Endothelial cell of umbilical vein (primary cell): Measurements from ENCODE around the gene TMEM45B. TPM values are rescaled to one million over a fixed set of nuclear protein-coding genes. Genes with fewer than 3 reads are reported as not detected.

Experiments used
- BruUV-seq: library from RNA; stranded (reverse); fragments of 400-500 nt; replicated peaks from 2 replicates; lab custom pipeline; 2021; lab: Mats Ljungman, UMichigan
- CTCF ChIA-PET: fragments of 300-600, 350-600 bp; sonication (Branson Sonifier 250); formaldehyde crosslinking; loops from one replicate; lab custom pipeline; 2021; ENCODE audit warnings: antibody characterized with exemption, inconsistent platforms; lab: Charles Lee
- POLR2A ChIA-PET: fragments of 300-600, 350-600 bp; sonication (Branson Sonifier 250); formaldehyde crosslinking; loops from one replicate; lab custom pipeline; 2021; ENCODE audit warnings: antibody characterized with exemption, inconsistent platforms; lab: Charles Lee
- DNase-seq: peaks from one replicate; pipeline ENCODE4 v3.0.0-alpha.2; 2011; ENCODE audit warnings: low read depth, low spot score
- FAIRE-seq: peaks from 2 replicates; lab custom pipeline; 2011; peaks lifted over from hg19 to GRCh38; lab: Jason Lieb, UNC
- H2AFZ ChIP-seq: 2 replicates; pipeline ENCODE4 v1.6.0; 2012; ENCODE audit warnings: low read depth, low read length, control low read depth, inconsistent platforms
- H3K27ac ChIP-seq: 2 replicates; pipeline ENCODE4 v1.5.1; 2011; ENCODE audit warnings: low read depth, mild to moderate bottlenecking, control low read depth, low read length, moderate library complexity; ENCODE audit not compliant: insufficient read depth
- H3K27me3 ChIP-seq, 2 experiments: 2 replicates each; pipeline versions ENCODE4 v1.6.0 to v1.6.1; 2011; ENCODE audit warnings: low read length in 2 of 2, mixed read lengths in 1 of 2; ENCODE audit not compliant: control insufficient read depth in 2 of 2, insufficient read depth in 2 of 2
- H3K36me3 ChIP-seq, 2 experiments: 2 replicates in 1 of 2; 3 replicates in 1 of 2; pipeline ENCODE4 v1.5.1; 2011; ENCODE audit warnings: low read length in 2 of 2, mild to moderate bottlenecking in 1 of 2, moderate library complexity in 1 of 2; ENCODE audit not compliant: control insufficient read depth in 2 of 2, insufficient read depth in 2 of 2; ENCODE audit errors: extremely low read depth in 1 of 2
- H3K4me1 ChIP-seq: 3 replicates; pipeline ENCODE4 v1.5.1; 2011; ENCODE audit warnings: mild to moderate bottlenecking, low read length; ENCODE audit not compliant: control insufficient read depth, insufficient read depth; ENCODE audit errors: extremely low read depth
- H3K4me2 ChIP-seq: 2 replicates; pipeline ENCODE4 v1.6.1; 2011; ENCODE audit warnings: low read length, control low read depth, mixed read lengths; ENCODE audit not compliant: insufficient read depth
- H3K4me3 ChIP-seq, 3 experiments: fragments of 200-600 bp in 1 of 3; sonication (generic), shearing (Covaris generic) in 1 of 3; replicated peaks in 1 of 3; 2 replicates each; pipeline ENCODE4 v1.5.1; 2011 to 2016; ENCODE audit warnings: control low read depth in 3 of 3, low read length in 3 of 3, mild to moderate bottlenecking in 2 of 3, inconsistent platforms in 1 of 3, low read depth in 1 of 3, moderate library complexity in 1 of 3; ENCODE audit not compliant: insufficient read depth in 1 of 3
- H3K79me2 ChIP-seq: 2 replicates; pipeline ENCODE4 v1.6.0; 2012; ENCODE audit warnings: low read length, inconsistent platforms; ENCODE audit not compliant: control insufficient read depth, insufficient read depth
- H3K9ac ChIP-seq: replicated peaks from 2 replicates; pipeline ENCODE3; 2011; ENCODE audit warnings: low read length, control low read depth; ENCODE audit not compliant: insufficient read depth; ENCODE audit errors: extremely low read depth
- H3K9me1 ChIP-seq: replicated peaks from 3 replicates; pipeline ENCODE4 v1.6.0; 2011; ENCODE audit warnings: mild to moderate bottlenecking, low read length; ENCODE audit not compliant: control insufficient read depth, insufficient read depth; ENCODE audit errors: extremely low read depth
- H3K9me3 ChIP-seq: replicated peaks from 2 replicates; pipeline ENCODE4 v1.5.1; 2012; ENCODE audit warnings: low read length, inconsistent platforms; ENCODE audit not compliant: control insufficient read depth, insufficient read depth
- H4K20me1 ChIP-seq: replicated peaks from 2 replicates; pipeline ENCODE3; 2011; ENCODE audit warnings: mild to moderate bottlenecking, low read length; ENCODE audit not compliant: control insufficient read depth, insufficient read depth; ENCODE audit errors: extremely low read depth
- CTCF ChIP-seq, 2 donors: IDR thresholded peaks; 1 replicate in 1 of 2; 2 replicates in 1 of 2; pipeline ENCODE4 v1.5.1; 2011; ENCODE audit warnings: low read length in 2 of 2, mild to moderate bottlenecking in 2 of 2, moderate library complexity in 2 of 2, control low read depth in 1 of 2, inconsistent platforms in 1 of 2, low read depth in 1 of 2; ENCODE audit not compliant: insufficient read depth in 1 of 2; ENCODE audit errors: extremely low read depth in 1 of 2
- EZH2 ChIP-seq: IDR thresholded peaks from 2 replicates; pipeline ENCODE4 v1.6.1; 2012; ENCODE audit warnings: borderline replicate concordance, low read depth, mild to moderate bottlenecking, moderate library complexity, low read length, inconsistent platforms; ENCODE audit not compliant: severe bottlenecking
- MAX ChIP-seq: IDR thresholded peaks from 2 replicates; pipeline ENCODE4 v1.6.1; 2011; ENCODE audit not compliant: insufficient read depth, insufficient read length
- MYC ChIP-seq: IDR thresholded peaks from one replicate; pipeline ENCODE4 v1.6.1; 2011; ENCODE audit warnings: mild to moderate bottlenecking, low read depth, low read length
- POLR2A ChIP-seq: IDR thresholded peaks from 2 replicates; pipeline ENCODE4 v1.6.1; 2012; ENCODE audit warnings: low read depth, mild to moderate bottlenecking, control low read depth, low read length
- dilution Hi-C: fragments of 300-500 bp; cut with MboI; formaldehyde crosslinking; loops from one replicate; pipeline ENCODE4 v1.15.0; 2019; ENCODE audit warnings: low sequenced_read_pairs; ENCODE audit not compliant: extremely low pct_ligation_motif_present
- intact Hi-C: fragments of 100-400 bp; cut with micrococcal nuclease; formaldehyde crosslinking; loops from one replicate; pipeline ENCODE4 v1.10.0; 2022
- polyA plus RNA-seq, 4 experiments: library from polyadenylated mRNA; depleted of rRNA in 3 of 4; stranded (reverse) in 3 of 4; unstranded in 1 of 4; fragments of >200 nt; gene quantifications; 2 replicates each; pipeline versions ENCODE4 v1.2.1 to v1.2.3, GENCODE V29; 2011 to 2012; ENCODE audit warnings: missing spikeins in 1 of 4
- total RNA-seq: library from RNA; stranded (reverse); gene quantifications from 2 replicates; pipeline ENCODE4 v1.2.3, GENCODE V29; 2021

The TMEM45B gene
- total and polyA plus RNA-seq, 2 donors (not counting 3 experiments of a cell fraction or from before 2014, with no cell fraction given) = 0.08 TPM; not detected in 1

GRCh38 chr11:129766898-129767604, 48.6 kb upstream of the TMEM45B start:
- no peaks in the 10 kb centered on the region for H3K36me3 ChIP-seq
- no peaks in the 10 kb centered on the region for H3K9me1 ChIP-seq
- peak overlapping the region; percentile 20 for H2AFZ ChIP-seq
- CTCF ChIA-PET = interaction anchor here (0.7 to 1.6 kb wide), 10 partner anchors 10 to 365 kb away, joined by 3 to 9 read pairs (median 4); partner anchors contain the start of gene NFRKB
- no peak overlapping the region for H3K27ac ChIP-seq
- dilution Hi-C loops (no loop called here), intact Hi-C loops (loop anchor here (2.0 kb wide), 2 partner anchors 94 to 366 kb away; no protein-coding TSS in a partner anchor)
- FAIRE-seq (peak; percentile 80), DNase-seq (peak; percentile 26)
- POLR2A ChIA-PET = no interaction called here
- no TSS peak for BruUV-seq
- TF ChIP-seq MAX (no peak), CTCF (IDR thresholded peaks at IDR 0.05; ENCODE audit: extremely low read depth in 1 of 2, insufficient read depth in 1 of 2, low read depth in 1 of 2, low read length in 2 of 2) (peak; percentile 31 to 63)
- no peaks in the 10 kb centered on the region for H3K4me1 ChIP-seq
- H3K9ac ChIP-seq = no peak overlapping the region
- H3K4me2 ChIP-seq = no peak overlapping the region
- no peaks in the 10 kb centered on the region for H3K9me3 ChIP-seq
- no peak overlapping the region for H3K4me3 ChIP-seq
- no peaks in the 10 kb centered on the region for H4K20me1 ChIP-seq
- H3K79me2 ChIP-seq = no peaks in the 10 kb centered on the region
- no peaks in the 10 kb centered on the region for H3K27me3 ChIP-seq

GRCh38 chr11:129767827-129768226, 47.8 kb upstream of the TMEM45B start:
- TF ChIP-seq CTCF (IDR thresholded peaks at IDR 0.05; ENCODE audit: extremely low read depth in 1 of 2, insufficient read depth in 1 of 2, low read depth in 1 of 2, low read length in 2 of 2) (no peak), POLR2A (no peak), MYC (no peak), EZH2 (no peak)
- POLR2A ChIA-PET = no interaction called here
- Histone ChIP-seq H2AFZ (no peak overlapping the region), H3K27ac (no peak overlapping the region), H3K9me1 (no peaks in the 10 kb centered on the region), H3K9ac (no peak overlapping the region), H3K4me1 (no peaks in the 10 kb centered on the region), H3K4me2 (no peak overlapping the region), H3K9me3 (no peaks in the 10 kb centered on the region), H3K36me3 (no peaks in the 10 kb centered on the region), H3K79me2 (no peaks in the 10 kb centered on the region), H3K4me3 (no peak overlapping the region), H4K20me1 (no peaks in the 10 kb centered on the region), H3K27me3 (no peaks in the 10 kb centered on the region)
- dilution Hi-C loops = no loop called here
- CTCF ChIA-PET = interaction anchor here (1.0 to 1.6 kb wide), 6 partner anchors 9 to 364 kb away, joined by 3 to 9 read pairs (median 7); no protein-coding TSS in a partner anchor
- intact Hi-C loops = loop anchor here (2.0 kb wide), 2 partner anchors 93 to 365 kb away; no protein-coding TSS in a partner anchor
- DNase-seq = no peak
- FAIRE-seq = no peak
- BruUV-seq = no TSS peak
